ENCODE data around the gene SPP1.

- TF ChIP-seq CTCF (conservative IDR thresholded peaks at IDR 0.05) (no peak), ZFX (IDR thresholded peaks at IDR 0.05) (no peak)
These were observed 42.2 kb downstream of the SPP1 start for GRCh38 chr4:88017516-88018297.

All from C4-2B (cell line).